GM19395 (cell line): Measurements from ENCODE around the gene C17orf78.
"Not testable (repeated sequence)": the region's sequence is repeated elsewhere in the genome, so short reads cannot be mapped to it uniquely, and the experiment has no call there.

ENCODE experiments used
- ATAC-seq: cut with Tn5 transposase; IDR thresholded peaks from one replicate; pipeline ENCODE4 v1.9.1; 2021; ENCODE audit warnings: mild to moderate bottlenecking, moderate library complexity; ENCODE audit not compliant: unreplicated experiment

C17orf78 gene

DNA sequence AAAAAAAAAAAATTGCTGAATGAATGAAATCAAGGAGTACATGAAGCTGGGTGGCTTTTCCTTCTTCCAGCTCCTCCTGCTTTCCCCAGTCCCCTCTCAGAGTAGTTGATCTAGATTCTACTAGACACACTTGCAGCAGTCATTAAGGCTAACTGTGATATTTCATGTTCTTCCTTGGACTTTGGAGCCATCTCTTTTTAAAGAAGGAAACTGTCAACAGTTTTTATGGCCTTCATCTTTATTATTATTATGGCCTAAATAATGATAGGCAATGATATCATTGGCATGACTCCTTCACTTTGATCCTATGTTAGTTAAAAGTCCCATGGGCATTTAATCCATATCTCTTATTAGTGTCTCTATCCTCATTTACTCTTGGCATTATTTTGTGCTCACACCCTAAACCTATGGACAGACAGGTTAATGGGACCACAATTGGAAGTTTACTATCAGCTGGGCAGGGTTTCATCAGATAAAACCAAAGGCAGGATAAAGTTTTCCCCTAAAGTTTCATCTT, 9.7 kb downstream of the C17orf78 start:
- ATAC-seq, result no peak

GRCh38 chr17:37386462-37386861, 10.7 kb downstream of the C17orf78 start:
- ATAC-seq, result no peak

DNA sequence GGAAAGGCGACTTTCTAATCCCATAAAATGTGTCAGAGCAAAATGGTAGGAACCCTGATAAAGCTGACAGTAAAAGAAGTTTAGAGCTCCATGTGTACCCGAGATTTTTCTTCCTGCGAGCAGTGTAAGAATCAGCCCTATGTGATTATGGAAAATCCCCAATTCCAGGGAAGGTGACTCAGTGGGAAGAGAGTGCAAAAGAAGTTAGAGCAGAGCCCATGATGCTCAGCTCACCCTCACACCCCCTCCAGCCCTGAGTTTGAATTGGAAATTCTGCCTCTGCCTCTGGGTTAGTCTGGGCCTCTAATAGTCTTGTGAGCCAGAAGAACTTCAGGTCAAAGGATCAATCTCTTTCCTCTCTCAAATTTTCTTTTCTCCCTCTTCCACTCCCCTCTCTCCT, 12.5 kb downstream of the C17orf78 start:
- no peak for ATAC-seq

GRCh38 chr17:37389160-37389559, 13.4 kb downstream of the C17orf78 start:
- no peak for ATAC-seq

DNA sequence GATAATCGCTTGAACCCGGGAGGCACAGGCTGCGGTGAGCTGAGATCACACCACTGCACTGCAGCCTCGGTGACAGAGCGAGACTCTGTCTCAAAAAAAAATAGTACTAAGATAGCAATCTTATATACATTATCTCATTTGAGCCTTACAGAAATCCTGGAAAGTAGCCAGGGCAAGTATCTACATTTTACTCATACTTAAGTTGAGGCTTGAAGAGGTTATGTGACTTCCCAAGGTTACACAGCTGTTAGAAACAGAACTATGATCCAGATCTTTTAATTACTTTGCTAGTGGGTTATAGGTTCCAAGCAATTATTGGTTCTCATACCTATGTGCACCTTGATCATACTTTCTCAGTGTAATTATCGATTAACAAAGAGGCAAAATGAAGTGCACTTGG, 15.4 kb downstream of the C17orf78 start:
- no peak for ATAC-seq

DNA sequence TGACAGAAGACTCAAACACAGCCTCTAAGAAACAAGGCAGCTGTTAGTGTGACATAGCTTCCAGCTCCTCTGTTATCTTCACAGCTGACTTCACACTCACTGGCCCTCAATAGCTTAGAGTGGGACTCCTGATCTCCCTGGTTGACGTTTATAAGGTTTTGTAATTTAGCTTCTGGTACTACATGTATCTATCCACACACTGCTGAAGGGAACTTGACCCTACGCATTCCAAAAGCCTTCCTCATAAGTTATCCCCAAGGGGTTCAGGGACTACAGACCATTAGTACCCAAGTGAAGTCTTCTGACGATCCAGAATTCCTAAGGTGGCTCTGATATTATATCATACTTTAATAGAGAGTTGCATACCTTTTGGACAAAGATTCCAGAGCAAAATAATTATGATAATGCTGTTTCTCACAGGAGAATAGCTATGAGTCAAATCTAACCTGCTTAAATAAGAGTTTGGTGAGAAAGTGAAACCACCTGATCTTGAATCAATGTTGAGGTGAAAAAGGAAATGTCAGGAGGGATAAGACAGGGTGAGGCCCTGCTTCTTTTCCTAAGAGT, 16.3 kb downstream of the C17orf78 start:
- ATAC-seq, result no peak

DNA sequence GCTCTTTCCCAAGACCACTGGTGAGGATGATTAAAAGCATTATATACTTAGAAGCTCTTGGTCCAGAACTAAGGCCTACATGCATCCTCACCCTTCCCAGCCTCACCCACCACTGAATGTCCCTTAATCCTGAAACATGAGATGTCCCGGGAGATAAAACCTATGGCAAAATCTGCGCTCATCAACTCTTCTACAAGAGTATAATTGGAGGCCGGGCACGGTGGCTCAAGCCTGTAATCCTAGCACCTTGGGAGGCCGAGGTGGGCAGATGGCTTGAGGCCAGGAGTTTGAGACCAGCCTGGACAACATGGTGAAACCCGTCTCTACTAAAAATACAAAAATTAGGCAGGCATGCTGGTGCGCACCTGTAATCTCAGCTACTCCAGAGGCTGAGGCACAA, 17.6 kb downstream of the C17orf78 start:
- no peak for ATAC-seq

DNA sequence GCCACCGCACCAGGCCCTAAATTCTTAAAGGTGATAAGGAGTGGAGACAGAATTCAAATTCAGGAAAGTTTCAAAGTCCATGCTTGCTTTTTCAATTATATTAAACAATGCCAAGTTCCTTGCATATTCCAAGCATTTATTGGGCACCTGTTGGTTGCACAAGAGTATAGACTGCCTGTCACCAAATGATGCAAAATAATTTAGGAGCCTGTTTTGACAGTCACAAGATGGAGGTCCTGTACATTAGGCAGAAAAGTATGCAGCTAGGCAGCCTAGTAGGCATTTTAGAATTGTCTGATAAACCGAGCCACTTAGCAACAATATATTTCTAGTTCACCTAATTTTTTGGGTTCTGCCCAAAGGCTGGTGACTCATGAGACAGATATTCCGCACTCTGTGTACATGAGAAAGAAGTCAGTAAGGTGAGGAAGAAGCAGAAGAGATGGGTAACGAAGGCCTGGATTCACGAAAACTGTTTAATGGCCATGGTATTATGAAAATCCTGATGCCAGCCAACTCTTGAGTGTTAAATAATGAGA, 23.5 kb downstream of the C17orf78 start:
- ATAC-seq, result no peak

DNA sequence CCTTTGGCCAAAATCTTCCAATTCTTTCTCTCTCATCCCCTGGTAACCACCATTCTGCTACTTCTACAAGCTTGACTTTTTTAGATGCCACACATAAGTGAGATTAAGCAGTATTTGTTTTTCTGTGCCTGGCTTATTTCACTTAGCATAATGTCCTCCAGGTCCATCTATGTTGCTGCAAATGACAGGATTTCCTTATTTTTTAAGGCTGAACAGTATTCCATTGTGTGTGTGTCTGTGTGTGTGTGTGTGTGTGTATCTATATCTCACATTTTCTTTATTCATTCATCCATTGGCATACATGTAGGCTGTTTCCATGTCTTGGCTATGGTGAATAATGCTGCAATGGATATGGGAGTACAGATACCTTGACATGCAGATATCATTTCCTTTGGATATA, 24.7 kb downstream of the C17orf78 start:
- ATAC-seq, result no peak

DNA sequence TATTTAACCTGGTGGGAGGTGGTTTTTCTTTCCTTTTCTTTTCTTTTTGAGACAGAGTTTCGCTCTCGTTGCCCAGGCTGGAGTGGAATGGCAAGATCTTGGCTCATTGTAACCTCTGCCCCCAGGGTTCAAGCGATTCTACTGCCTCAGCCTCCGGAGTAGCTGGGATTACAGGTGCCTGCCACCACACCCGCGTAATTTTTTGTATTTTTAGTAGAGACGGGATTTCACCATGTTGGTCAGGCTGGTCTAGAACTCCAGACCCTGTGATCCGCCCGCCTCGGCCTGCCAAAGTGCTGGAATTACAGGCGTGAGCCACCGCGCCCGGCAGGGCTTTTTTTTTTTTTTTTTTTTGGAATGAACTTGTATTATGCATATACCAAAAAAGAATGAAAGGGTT, 29.7 kb downstream of the C17orf78 start:
- not testable (repeated sequence) for ATAC-seq

DNA sequence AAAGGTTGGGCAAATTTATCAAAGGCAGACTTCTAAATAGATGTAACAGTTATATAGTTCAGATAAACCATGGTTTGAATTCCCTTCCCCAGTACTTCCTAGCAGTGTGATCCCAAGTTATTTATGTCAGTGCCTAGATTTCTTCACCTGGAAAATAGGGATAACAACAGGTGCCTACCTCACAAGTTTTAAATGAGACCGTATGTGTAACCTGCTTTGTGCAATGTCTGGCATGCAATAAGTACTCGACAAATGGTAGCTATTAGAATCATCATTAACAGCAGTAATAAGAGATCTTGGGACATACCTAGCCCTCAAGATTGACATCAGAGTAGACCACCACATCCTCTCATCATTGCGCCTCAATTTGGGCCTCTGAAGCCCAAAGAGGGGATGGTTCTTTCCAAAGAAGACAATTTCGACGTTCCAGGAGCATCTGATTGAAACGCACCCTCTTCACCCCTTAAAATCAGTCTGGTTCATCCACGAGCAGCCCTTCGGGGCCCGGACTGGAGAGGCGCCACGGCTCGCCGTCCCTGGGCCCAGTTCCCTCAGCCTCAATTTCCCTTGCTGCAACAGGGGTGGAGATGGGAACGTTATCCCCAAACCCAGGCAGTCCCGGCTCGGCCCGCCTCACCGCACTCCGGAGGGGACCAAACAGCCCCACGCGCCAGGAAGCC, 30.3 kb downstream of the C17orf78 start:
- peak; percentile 38 for ATAC-seq

DNA sequence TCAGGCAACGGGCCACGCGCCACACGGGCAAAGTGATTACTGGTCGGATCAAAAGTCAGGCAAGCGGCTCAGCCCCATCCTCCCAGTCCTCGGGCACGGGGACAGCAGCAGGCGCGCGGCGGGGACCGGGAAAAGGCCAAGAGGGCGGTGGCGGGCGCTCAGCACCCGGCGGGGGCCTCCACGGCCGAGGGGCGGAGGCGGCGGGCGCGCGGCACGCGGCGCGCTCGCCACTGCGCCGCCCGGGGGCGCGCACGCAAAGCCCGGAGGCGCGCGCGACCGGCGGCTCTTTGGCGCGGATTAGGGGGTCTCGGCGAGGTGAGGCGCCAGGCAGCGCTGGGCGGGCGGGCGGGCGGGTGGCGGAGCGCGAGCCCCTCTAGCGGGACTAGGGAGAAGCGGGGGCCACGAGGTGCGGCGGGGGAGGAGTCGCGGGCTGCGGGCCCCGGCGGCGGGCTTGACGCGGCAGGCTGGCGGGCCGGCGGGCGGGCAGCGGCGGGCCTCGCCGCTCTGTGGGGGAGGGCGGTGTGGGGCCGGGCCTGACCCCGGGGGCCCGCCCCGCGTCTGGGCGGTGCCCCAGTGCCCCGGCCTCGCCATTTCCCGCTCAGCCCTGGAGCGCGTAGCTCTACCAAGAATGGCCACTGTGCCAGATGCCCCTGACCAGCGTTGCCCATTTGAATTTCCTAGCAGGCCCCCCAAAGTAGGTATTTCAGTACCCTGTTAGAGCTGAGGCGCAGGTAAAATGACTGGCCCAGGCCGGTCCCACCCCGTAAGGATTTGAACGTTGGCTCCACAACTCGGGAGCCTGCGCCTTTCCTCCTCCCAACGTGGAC, 31.1 kb downstream of the C17orf78 start, which contains the start of the genes ACACA and TADA2A:
ACACA (minus strand) TSS at position 202 of the 827 bp plus-strand sequence. CDS start 537 bp downstream, outside the sequence.
TADA2A (plus strand) TSS at position 252 of the 827 bp plus-strand sequence. CDS start 4,480 bp downstream, outside the sequence.
- peak; percentile 79 for ATAC-seq

DNA sequence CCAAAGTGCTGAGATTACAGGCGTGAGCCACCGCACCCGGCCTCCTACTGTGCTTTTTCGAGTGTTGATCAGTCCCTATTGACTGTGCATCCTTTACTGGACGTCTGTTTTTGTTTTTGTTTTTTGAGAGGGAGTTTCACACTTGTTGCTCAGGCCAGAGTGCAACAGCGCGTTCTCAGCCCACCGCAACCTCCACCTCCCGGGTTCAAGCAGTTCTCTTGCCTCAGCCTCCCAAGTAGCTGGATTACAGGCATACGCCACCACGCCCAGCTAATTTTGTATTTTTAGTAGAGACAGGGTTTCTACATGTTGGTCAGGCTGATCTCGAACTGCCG, 32.3 kb downstream of the C17orf78 start:
- ATAC-seq, result not testable (repeated sequence)

DNA sequence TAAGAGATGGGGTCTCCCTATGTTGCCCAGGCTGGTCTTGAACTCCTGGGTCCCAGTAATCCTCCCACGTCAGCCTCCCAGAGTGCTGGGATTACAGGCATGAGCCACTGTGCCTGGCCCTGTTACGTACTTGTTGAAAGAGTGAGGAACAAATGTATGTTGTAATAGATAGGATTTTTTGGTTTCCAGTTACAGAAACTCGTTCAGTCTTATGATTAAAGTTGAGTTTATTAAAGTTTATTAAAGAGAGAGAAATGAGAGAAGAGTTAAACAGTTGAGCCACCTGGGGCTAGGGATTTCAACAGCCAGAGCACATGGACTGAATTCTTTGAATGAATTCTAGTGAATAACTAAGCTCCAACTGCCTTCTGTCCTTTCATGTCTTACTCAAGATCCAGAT, 34.6 kb downstream of the C17orf78 start:
- ATAC-seq, result no peak

- no peak for ATAC-seq
Observed at GRCh38 chr17:37413875-37414519, 38.2 kb downstream of the C17orf78 start.

DNA sequence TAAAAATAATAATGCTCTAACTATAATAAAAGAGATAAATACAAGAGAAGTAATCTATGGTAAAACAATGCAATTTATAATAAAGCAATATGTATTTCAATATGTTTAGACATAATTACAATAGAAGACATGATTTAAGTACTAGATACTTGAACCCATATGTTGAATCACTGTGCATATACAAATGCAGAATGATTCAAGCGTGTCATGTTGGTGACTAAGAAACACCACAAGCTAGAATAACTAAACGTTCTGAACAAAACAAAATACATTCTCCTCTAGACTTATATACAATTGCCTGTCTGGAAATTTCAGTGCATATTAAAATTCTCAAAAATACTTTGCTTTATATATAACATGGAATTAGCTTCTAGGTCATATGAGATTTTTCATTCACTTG, 42.1 kb downstream of the C17orf78 start:
- no peak for ATAC-seq

DNA sequence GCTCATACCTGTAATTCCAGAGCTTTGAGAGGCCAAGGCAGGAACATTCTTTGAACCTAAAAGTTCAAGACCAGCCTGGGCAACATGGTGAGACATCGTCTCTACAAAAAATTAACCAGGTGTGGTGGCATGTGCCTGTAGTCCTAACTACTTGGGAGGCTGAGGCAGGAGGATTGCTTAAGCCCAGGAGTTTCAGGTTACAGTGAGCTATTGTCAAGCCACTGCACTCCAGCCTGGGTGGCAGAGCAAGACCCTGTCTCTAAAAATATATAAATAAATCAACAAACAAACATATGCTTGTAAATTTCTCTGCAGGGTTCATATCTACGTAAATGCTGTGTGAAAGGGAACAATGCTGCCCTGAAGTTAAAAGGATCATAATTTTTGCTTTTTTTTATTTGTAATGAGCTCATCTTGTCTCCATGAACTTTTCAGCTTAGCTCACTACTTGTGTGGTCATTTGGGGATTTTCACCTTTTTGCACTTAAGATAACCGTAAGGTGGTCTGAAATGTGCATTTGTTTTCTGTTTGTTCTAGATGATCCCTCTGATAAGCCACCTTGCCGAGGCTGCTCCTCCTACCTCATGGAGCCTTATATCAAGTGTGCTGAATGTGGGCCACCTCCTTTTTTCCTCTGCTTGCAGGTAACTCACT, 47.3 kb downstream of the C17orf78 start:
- ATAC-seq, result no peak

- ATAC-seq, result no peak
Observed at GRCh38 chr17:37425268-37425667, 49.5 kb downstream of the C17orf78 start.

DNA sequence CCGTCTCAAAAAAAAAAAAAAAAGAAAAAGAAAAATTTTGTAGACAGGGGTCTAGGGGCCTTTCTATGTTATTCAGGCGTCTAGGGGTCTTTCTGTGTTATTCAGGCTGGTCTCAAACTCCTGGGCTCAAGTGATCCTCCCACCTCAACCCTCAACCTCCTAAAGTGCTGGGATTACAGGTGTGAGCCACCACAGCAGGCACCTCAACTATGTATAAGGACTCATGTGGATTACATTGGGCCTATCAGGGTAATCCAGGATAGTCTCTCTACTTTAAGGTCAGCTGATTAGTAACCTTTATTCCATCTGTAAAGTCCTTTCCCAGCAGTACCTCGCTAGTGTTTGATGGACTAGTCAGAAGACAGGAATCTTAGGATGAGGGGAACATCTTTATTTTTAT, 53.3 kb downstream of the C17orf78 start:
- no peak for ATAC-seq

DNA sequence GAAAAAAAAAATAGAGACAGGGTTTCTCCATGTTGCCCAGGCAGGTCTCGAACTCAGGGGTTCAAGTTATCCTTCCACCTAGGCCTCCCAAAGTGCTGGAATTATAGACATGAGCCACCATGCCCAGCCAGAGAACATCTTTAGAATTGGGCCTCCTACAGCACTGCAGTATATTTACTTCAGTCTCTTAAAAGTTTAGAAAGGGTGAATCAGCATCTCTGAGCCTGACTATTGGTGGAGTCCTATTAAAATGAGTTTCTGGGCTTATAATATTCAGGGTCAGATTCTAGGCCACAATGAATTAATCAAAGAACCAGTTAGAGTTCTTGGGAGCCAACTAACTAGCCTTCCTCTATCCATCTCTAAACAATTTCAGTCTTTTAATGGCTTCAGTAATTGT, 53.7 kb downstream of the C17orf78 start:
- no peak for ATAC-seq
